GM12891 (cell line): Measurements from ENCODE around the gene BCKDHA.

Experiments used
- POLR2A ChIP-seq: IDR thresholded peaks from 2 replicates; pipeline ENCODE4 v1.6.1; 2011; ENCODE audit warnings: low read depth, low read length, control low read depth
- POLR2AphosphoS5 ChIP-seq: IDR thresholded peaks from 2 replicates; pipeline ENCODE4 v1.6.1; 2011; ENCODE audit warnings: low read depth, low read length, control low read depth
- TAF1 ChIP-seq: IDR thresholded peaks from 2 replicates; pipeline ENCODE4 v1.6.1; 2011; ENCODE audit warnings: low read depth, low read length, control low read depth

DNA sequence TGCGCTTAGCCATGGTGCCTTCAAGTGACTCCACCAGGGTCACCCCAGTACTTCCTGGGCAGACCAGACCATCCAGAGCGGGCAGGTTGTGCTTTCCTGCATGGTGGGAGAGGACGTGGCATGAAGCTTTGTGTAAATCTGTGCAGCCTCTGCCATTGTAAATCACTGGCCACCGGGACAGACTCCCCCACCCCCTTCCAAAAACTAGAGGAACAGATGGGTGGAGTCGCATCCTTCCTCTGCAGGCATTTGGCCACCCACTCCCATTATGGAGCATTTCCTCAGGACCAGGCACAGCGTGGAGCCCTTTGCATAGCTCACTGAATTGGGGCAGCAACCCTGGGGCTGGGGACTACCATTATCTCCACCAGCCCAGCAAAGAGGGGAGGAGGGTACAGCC is 8.2 kb downstream of the BCKDHA start:
- TF ChIP-seq POLR2AphosphoS5 (no peak), TAF1 (no peak), POLR2A (no peak)
